Measurements from ENCODE around the gene P2RX2.

- no peak for TF ChIP-seq GATA2 (IDR thresholded peaks at IDR 0.05; ENCODE audit: low read depth, low read length)
- TF ChIP-seq GATA3 (IDR thresholded peaks at IDR 0.05; ENCODE audit: low read depth, low read length), result no peak
Observed at GRCh38 chr12:132647858-132648257, 29.3 kb downstream of the P2RX2 start.
